SK-N-SH (cell line): ENCODE results near the gene CENPP. TPM values are rescaled to one million over a fixed set of nuclear protein-coding genes. Genes with fewer than 3 reads are reported as not detected.

ENCODE experiments used
- CTCF ChIA-PET: fragments of 300-600, 350-600 bp; formaldehyde crosslinking; extraction: SDS; loops from one replicate; lab custom pipeline; 2021; lab: Yijun Ruan, JAX
- POLR2A ChIA-PET: fragments of 350-600 bp; sonication (Branson Sonifier 250); formaldehyde crosslinking; extraction: SDS; loops from one replicate; lab custom pipeline; 2020; ENCODE audit warnings: antibody characterized with exemption, inconsistent platforms; lab: Yijun Ruan, JAX
- DNase-seq: peaks from one replicate; pipeline ENCODE4 v3.0.0; 2012
- H2AFZ ChIP-seq: fragments of 200-600 bp; sonication (generic); 2 replicates; pipeline ENCODE4 v1.8.1; 2016; ENCODE audit warnings: antibody characterized with exemption, mild to moderate bottlenecking, low read depth
- H3F3A ChIP-seq: fragments of 200-600 bp; sonication (generic); replicated peaks from 2 replicates; pipeline ENCODE3; 2016; ENCODE audit warnings: antibody characterized with exemption, mild to moderate bottlenecking; ENCODE audit not compliant: insufficient read depth
- H3K27ac ChIP-seq, 2 experiments: fragments of 200-500 bp in 1 of 2; fragments of 200-600 bp in 1 of 2; sonication (Bioruptor generic) in 1 of 2; sonication (generic), shearing (Covaris generic) in 1 of 2; 2 replicates each; pipeline versions ENCODE4 v1.5.1 to v1.6.1; 2014 to 2016; ENCODE audit warnings: low read depth in 2 of 2, inconsistent platforms in 1 of 2, low read length in 1 of 2, mild to moderate bottlenecking in 1 of 2, mixed read lengths in 1 of 2
- H3K27me3 ChIP-seq: fragments of 200-600 bp; sonication (generic), shearing (Covaris generic); 2 replicates; pipeline ENCODE4 v1.6.1; 2016; ENCODE audit warnings: mixed run types; ENCODE audit not compliant: insufficient read depth
- H3K36me3 ChIP-seq, 2 experiments: fragments of 200-500 bp in 1 of 2; fragments of 200-600 bp in 1 of 2; sonication (Bioruptor generic) in 1 of 2; sonication (generic) in 1 of 2; replicated peaks in 1 of 2; 2 replicates each; pipeline versions ENCODE3 to v1.5.1; 2014 to 2016; ENCODE audit warnings: low read length in 1 of 2, mild to moderate bottlenecking in 1 of 2; ENCODE audit not compliant: insufficient read depth in 2 of 2, control insufficient read depth in 1 of 2
- H3K4me1 ChIP-seq, 2 experiments: fragments of 200-500 bp in 1 of 2; fragments of 200-600 bp in 1 of 2; sonication (Bioruptor generic) in 1 of 2; sonication (generic), shearing (Covaris generic) in 1 of 2; 2 replicates each; pipeline versions ENCODE4 v1.5.1 to v1.6.1; 2014 to 2016; ENCODE audit warnings: low read depth in 1 of 2, low read length in 1 of 2, mixed run types in 1 of 2; ENCODE audit not compliant: insufficient read depth in 2 of 2, control insufficient read depth in 1 of 2
- H3K4me2 ChIP-seq: fragments of 200-600 bp; sonication (generic), shearing (Covaris generic); 2 replicates; pipeline ENCODE4 v1.6.1; 2017; ENCODE audit warnings: mixed run types
- H3K4me3 ChIP-seq, 2 experiments: fragments of 200-500 bp in 1 of 2; fragments of 200-600 bp in 1 of 2; sonication (Bioruptor generic) in 1 of 2; sonication (generic), shearing (Covaris generic) in 1 of 2; 2 replicates each; pipeline versions ENCODE4 v1.5.1 to v1.8.1; 2014 to 2016; ENCODE audit warnings: low read depth in 2 of 2, inconsistent platforms in 1 of 2, low read length in 1 of 2, mild to moderate bottlenecking in 1 of 2, mixed read lengths in 1 of 2, moderate library complexity in 1 of 2
- H3K79me2 ChIP-seq: fragments of 200-600 bp; sonication (generic); 2 replicates; pipeline ENCODE4 v1.8.1; 2017; ENCODE audit warnings: mild to moderate bottlenecking; ENCODE audit not compliant: insufficient read depth
- H3K9ac ChIP-seq: fragments of 200-600 bp; sonication (generic); 2 replicates; pipeline ENCODE4 v1.6.1; 2017; ENCODE audit warnings: mixed run types
- H3K9me2 ChIP-seq: fragments of 200-600 bp; sonication (generic); 2 replicates; pipeline ENCODE4 v1.6.1; 2017; ENCODE audit warnings: mixed run types
- H3K9me3 ChIP-seq: fragments of 200-600 bp; sonication (generic); 2 replicates; pipeline ENCODE4 v1.6.1; 2017; ENCODE audit warnings: mixed run types, mild to moderate bottlenecking, moderate library complexity
- H4K20me1 ChIP-seq: fragments of 200-600 bp; sonication (generic); 2 replicates; pipeline ENCODE4 v1.6.1; 2017; ENCODE audit warnings: mild to moderate bottlenecking, mixed run types; ENCODE audit not compliant: insufficient read depth
- CHD2 ChIP-seq: fragments of 150-350 bp; IDR thresholded peaks from 2 replicates; pipeline ENCODE4 v1.6.1; 2018; ENCODE audit warnings: low read length; ENCODE audit not compliant: partially characterized antibody
- ELF1 ChIP-seq: IDR thresholded peaks from 2 replicates; pipeline ENCODE4 v1.4.0; 2012
- EP300 ChIP-seq, 2 experiments: IDR thresholded peaks; 2 replicates each; pipeline versions ENCODE4 v1.4.0 to v1.6.1; 2012; ENCODE audit warnings: borderline replicate concordance in 1 of 2, low read depth in 1 of 2, low read length in 1 of 2
- GABPA ChIP-seq: IDR thresholded peaks from 2 replicates; pipeline ENCODE4 v1.4.0; 2012; ENCODE audit warnings: low read depth, mild to moderate bottlenecking
- JUND ChIP-seq: IDR thresholded peaks from 2 replicates; pipeline ENCODE4 v1.4.0; 2012
- MXI1 ChIP-seq: IDR thresholded peaks from 2 replicates; pipeline ENCODE4 v1.6.1; 2012; ENCODE audit warnings: mild to moderate bottlenecking, low read depth, low read length, improper control_type of control experiment
- NRF1 ChIP-seq: IDR thresholded peaks from 2 replicates; pipeline ENCODE4 v1.6.1; 2012; ENCODE audit warnings: low read depth, mild to moderate bottlenecking, low read length
- RCOR1 ChIP-seq: fragments of 150-350 bp; IDR thresholded peaks from 2 replicates; pipeline ENCODE4 v1.6.1; 2017; ENCODE audit warnings: antibody characterized with exemption, low read length
- RFX5 ChIP-seq: IDR thresholded peaks from 2 replicates; pipeline ENCODE4 v1.6.1; 2012; ENCODE audit warnings: mild to moderate bottlenecking, improper control_type of control experiment, low read length
- RXRA ChIP-seq: IDR thresholded peaks from 2 replicates; pipeline ENCODE4 v1.4.0; 2012; ENCODE audit warnings: low read depth, mild to moderate bottlenecking, borderline replicate concordance
- SMC3 ChIP-seq: IDR thresholded peaks from 2 replicates; pipeline ENCODE4 v1.6.1; 2012; ENCODE audit warnings: low read depth, low read length, improper control_type of control experiment
- TAF1 ChIP-seq: IDR thresholded peaks from 2 replicates; pipeline ENCODE4 v1.6.1; 2012; ENCODE audit warnings: low read depth, mild to moderate bottlenecking, low read length, moderate library complexity, borderline replicate concordance
- TCF12 ChIP-seq: IDR thresholded peaks from 2 replicates; pipeline ENCODE4 v1.4.0; 2012
- YY1 ChIP-seq: IDR thresholded peaks from 2 replicates; pipeline ENCODE4 v1.4.0; 2012; ENCODE audit warnings: low read depth, mild to moderate bottlenecking
- WGBS: methylation state at CpG from one replicate; pipeline ENCODE4 v1.1.6; 2017; ENCODE audit warnings: low lambda C conversion rate; 5-methylcytosine and 5-hydroxymethylcytosine counted together
- polyA plus RNA-seq, 3 experiments: library from polyadenylated mRNA; depleted of rRNA; stranded (reverse); fragments of >200 nt; gene quantifications; 2 replicates each; pipeline ENCODE4 v1.2.3, GENCODE V29; 2012
- TF ChIP-seq, protein P1 (sequence below): fragments of 150-350 bp; IDR thresholded peaks from 2 replicates; pipeline ENCODE4 v1.6.1; 2017; ENCODE audit warnings: antibody characterized with exemption, low read length, low read depth, borderline replicate concordance
- TF ChIP-seq, protein P2 (sequence below): IDR thresholded peaks from 2 replicates; pipeline ENCODE4 v1.4.0; 2012; ENCODE audit warnings: low read depth, borderline replicate concordance

CENPP gene
- polyA plus RNA-seq, 1 of the 3 experiments (the other 2 are of a cell fraction): 1.3 TPM

DNA sequence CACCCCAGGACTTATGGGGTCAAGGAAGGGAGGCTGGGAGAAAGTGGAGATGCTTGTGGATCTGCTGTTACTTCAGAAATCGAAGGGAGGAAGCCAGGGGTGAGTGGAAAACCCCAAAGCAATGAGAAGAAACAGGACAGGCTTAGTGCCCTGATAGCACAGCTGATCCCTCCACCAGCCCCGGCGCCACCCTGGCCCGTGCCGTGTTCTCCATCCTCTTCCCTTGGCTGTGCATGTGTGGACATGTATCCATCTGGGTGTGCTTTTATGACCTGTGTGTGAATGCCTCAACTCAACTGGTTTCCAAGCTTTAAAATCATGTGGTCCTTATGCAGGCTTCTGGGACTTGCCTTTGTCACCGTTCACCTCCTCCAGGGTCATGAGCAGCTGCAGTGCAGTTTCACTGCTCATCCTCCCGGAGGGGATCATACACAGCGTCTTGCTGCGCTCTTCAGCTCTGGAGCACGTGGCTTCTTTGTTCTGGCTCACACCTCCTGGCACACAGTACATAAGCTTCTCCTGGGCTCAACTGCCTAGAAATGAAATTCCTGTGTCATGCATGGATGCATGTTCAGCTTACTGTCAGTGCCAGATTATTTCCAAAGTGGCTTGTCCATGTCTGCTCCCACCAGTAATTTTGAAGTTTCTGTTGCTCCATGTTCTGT, 286.0 kb downstream of the CENPP start:
- Histone ChIP-seq H3K9me2 (no peaks in the 10 kb centered on the region), H3K27ac (no peak overlapping the region), H3K4me2 (no peak overlapping the region), H2AFZ (no peak overlapping the region), H4K20me1 (no peaks in the 10 kb centered on the region), H3K4me3 (no peak overlapping the region), H3K9me3 (no peaks in the 10 kb centered on the region), H3K4me1 (peaks cover 5 to 25% of the 10 kb centered on the region in 2 experiments), H3F3A (no peaks in the 10 kb centered on the region), H3K9ac (no peak overlapping the region), H3K36me3 (peaks cover 3 to 52% of the 10 kb centered on the region in 2 experiments), H3K27me3 (no peaks in the 10 kb centered on the region), H3K79me2 (no peaks in the 10 kb centered on the region)
- 96% methylated on average over 8 of the region's 10 CpGs for WGBS
- ChIA-PET POLR2A (interaction anchor here (1.1 kb wide), 1 partner anchor 9 kb away, joined by 3 read pairs; no protein-coding TSS in a partner anchor), CTCF (interaction anchor here (0.6 kb wide), 1 partner anchor 472 kb away, joined by 3 read pairs; no protein-coding TSS in a partner anchor)
- no peak for DNase-seq
- TF ChIP-seq RCOR1: no peak
- no peak for TF ChIP-seq RXRA
- TF ChIP-seq, protein P1, sequence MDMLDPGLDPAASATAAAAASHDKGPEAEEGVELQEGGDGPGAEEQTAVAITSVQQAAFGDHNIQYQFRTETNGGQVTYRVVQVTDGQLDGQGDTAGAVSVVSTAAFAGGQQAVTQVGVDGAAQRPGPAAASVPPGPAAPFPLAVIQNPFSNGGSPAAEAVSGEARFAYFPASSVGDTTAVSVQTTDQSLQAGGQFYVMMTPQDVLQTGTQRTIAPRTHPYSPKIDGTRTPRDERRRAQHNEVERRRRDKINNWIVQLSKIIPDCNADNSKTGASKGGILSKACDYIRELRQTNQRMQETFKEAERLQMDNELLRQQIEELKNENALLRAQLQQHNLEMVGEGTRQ: no peak
- TF ChIP-seq NRF1: no peak
- no peak for TF ChIP-seq RFX5
- no peak for TF ChIP-seq ELF1
- no peak for TF ChIP-seq JUND
- no peak for TF ChIP-seq TCF12
- TF ChIP-seq SMC3: no peak
- no peak for TF ChIP-seq MXI1
- TF ChIP-seq TAF1: no peak
- no peak for TF ChIP-seq EP300 (IDR thresholded peaks at IDR 0.05; ENCODE audit: borderline replicate concordance in 1 of 2, low read depth in 1 of 2, low read length in 1 of 2)

DNA sequence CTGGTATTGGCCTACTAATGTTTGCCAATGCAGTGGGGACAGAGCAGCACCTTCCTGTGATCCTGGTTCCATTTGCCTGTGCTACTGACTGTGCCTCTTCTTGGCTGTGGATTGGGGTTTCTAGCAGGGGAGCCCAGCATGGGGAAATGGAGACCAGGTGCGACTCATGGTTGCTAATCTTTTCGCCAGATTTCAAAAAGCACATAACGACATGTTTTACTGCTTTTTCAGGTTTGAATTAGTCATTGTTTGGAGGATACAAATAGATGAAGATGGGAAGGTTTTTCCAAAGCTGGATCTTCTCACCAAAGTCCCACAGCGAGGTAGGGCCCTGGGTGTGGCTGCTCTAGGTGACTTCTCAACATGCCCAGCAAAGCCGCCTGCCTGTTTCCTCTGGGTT, 286.5 kb downstream of the CENPP start:
- Histone ChIP-seq H3K79me2 (no peaks in the 10 kb centered on the region), H3K4me2 (no peak overlapping the region), H3K4me1 (peaks cover 2 to 22% of the 10 kb centered on the region in 2 experiments), H4K20me1 (no peaks in the 10 kb centered on the region), H3K27me3 (no peaks in the 10 kb centered on the region), H3K4me3 (no peak overlapping the region), H3K9ac (no peak overlapping the region), H3K27ac (no peak overlapping the region), H3F3A (no peaks in the 10 kb centered on the region), H3K36me3 (peaks cover 3 to 58% of the 10 kb centered on the region in 2 experiments), H3K9me2 (no peaks in the 10 kb centered on the region), H3K9me3 (no peaks in the 10 kb centered on the region), H2AFZ (no peak overlapping the region)
- POLR2A ChIA-PET: no interaction called here
- CTCF ChIA-PET: interaction anchor here (1.7 kb wide), 1 partner anchor 21 kb away, joined by 4 read pairs; no protein-coding TSS in a partner anchor
- no peak for DNase-seq
- 94% methylated on average over 5 of the region's 5 CpGs for WGBS
- TF ChIP-seq NRF1: no peak
- no peak for TF ChIP-seq ELF1
- TF ChIP-seq CHD2: no peak
- TF ChIP-seq YY1: no peak
- TF ChIP-seq MXI1: no peak
- TF ChIP-seq RXRA: no peak
- no peak for TF ChIP-seq RFX5
- no peak for TF ChIP-seq GABPA
- TF ChIP-seq SMC3: no peak
- TF ChIP-seq, protein P2, sequence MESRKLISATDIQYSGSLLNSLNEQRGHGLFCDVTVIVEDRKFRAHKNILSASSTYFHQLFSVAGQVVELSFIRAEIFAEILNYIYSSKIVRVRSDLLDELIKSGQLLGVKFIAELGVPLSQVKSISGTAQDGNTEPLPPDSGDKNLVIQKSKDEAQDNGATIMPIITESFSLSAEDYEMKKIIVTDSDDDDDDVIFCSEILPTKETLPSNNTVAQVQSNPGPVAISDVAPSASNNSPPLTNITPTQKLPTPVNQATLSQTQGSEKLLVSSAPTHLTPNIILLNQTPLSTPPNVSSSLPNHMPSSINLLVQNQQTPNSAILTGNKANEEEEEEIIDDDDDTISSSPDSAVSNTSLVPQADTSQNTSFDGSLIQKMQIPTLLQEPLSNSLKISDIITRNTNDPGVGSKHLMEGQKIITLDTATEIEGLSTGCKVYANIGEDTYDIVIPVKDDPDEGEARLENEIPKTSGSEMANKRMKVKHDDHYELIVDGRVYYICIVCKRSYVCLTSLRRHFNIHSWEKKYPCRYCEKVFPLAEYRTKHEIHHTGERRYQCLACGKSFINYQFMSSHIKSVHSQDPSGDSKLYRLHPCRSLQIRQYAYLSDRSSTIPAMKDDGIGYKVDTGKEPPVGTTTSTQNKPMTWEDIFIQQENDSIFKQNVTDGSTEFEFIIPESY: no peak
